Muscle layer of colon (tissue), 2 donors: ENCODE measurements around the gene SYNE2.

Experiments used
- H3K27ac ChIP-seq: one replicate; pipeline ENCODE4 v1.7.0; 2013; ENCODE audit warnings: low read depth, mild to moderate bottlenecking, low read length, moderate library complexity
- H3K27me3 ChIP-seq, 2 donors: one replicate each; pipeline ENCODE4 v1.7.0; 2013; ENCODE audit warnings: low read length in 2 of 2, mild to moderate bottlenecking in 2 of 2; ENCODE audit not compliant: insufficient read depth in 2 of 2, control insufficient read depth in 1 of 2
- H3K36me3 ChIP-seq: one replicate; pipeline ENCODE4 v1.7.0; 2013; ENCODE audit warnings: mild to moderate bottlenecking, low read length; ENCODE audit not compliant: insufficient read depth
- H3K4me1 ChIP-seq: one replicate; pipeline ENCODE4 v1.7.0; 2013; ENCODE audit warnings: mild to moderate bottlenecking, low read length; ENCODE audit not compliant: insufficient read depth
- H3K4me3 ChIP-seq, 2 donors: one replicate each; pipeline ENCODE4 v1.7.0; 2013; ENCODE audit warnings: low read length in 2 of 2, low read depth in 1 of 2, mild to moderate bottlenecking in 1 of 2, moderate library complexity in 1 of 2
- H3K9ac ChIP-seq: one replicate; pipeline ENCODE4 v1.7.0; 2013; ENCODE audit warnings: low read length
- H3K9me3 ChIP-seq: one replicate; pipeline ENCODE4 v1.7.0; 2013; ENCODE audit warnings: mild to moderate bottlenecking, low read length
- donor health status: abdominal sarcoma.
- donor health status: Adenocarcinoma of cecum.

Gene SYNE2

DNA sequence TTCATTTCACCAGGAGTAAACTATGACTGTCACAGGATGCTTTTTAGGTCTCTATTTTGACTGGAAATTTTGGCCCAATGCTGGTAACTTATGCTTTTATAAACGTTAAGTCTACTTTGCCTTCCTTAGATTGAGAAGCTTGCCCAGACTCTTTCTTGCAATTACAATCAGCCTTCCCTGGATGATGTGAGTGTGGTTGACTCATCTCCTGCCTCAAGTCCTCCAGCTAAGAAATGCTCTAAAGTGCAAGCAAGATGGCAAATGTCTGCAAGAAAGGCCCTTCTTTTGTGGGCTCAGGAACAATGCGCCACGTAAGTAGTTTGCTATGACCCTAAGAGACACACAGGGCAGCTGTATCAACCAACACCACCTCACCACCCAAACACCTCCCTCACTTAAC, 96.9 kb downstream of the SYNE2 start:
- Histone ChIP-seq H3K4me3 (no peak overlapping the region), H3K36me3 (no peaks in the 10 kb centered on the region), H3K9ac (no peak overlapping the region), H3K27ac (no peak overlapping the region), H3K27me3 (no peaks in the 10 kb centered on the region), H3K4me1 (no peaks in the 10 kb centered on the region), H3K9me3 (no peaks in the 10 kb centered on the region)

GRCh38 chr14:63951021-63951420, 98.2 kb downstream of the SYNE2 start:
- Histone ChIP-seq H3K27me3 (no peaks in the 10 kb centered on the region), H3K9ac (no peak overlapping the region), H3K4me1 (no peaks in the 10 kb centered on the region), H3K9me3 (no peaks in the 10 kb centered on the region), H3K4me3 (no peak overlapping the region), H3K36me3 (no peaks in the 10 kb centered on the region), H3K27ac (no peak overlapping the region)

DNA sequence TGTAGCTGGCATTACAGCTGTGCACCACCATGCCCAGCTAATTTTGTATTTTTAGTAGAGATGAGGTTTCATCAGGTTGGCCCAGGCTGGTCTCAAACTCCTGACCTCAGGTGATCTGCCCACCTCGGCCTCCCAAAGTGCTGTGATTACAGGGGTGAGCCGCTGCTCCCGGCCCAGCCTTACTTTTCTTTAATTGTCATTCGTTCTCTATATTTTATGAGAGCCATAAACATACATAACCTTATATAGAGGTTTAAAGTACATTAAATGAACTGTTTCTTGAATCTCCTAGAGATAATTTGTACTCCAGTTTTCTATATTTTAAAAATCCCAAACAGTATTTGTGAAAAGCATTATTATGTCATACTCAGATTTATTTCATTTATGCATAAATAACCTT, 98.6 kb downstream of the SYNE2 start:
- no peak overlapping the region for H3K27ac ChIP-seq
- no peak overlapping the region for H3K4me3 ChIP-seq
- H3K27me3 ChIP-seq: no peaks in the 10 kb centered on the region
- H3K9me3 ChIP-seq: no peaks in the 10 kb centered on the region
- H3K36me3 ChIP-seq: no peaks in the 10 kb centered on the region
- H3K9ac ChIP-seq: no peak overlapping the region
- no peaks in the 10 kb centered on the region for H3K4me1 ChIP-seq

GRCh38 chr14:63952053-63952932, 99.5 kb downstream of the SYNE2 start:
- no peaks in the 10 kb centered on the region for H3K9me3 ChIP-seq
- H3K27me3 ChIP-seq: no peaks in the 10 kb centered on the region
- H3K36me3 ChIP-seq: no peaks in the 10 kb centered on the region
- no peak overlapping the region for H3K4me3 ChIP-seq
- no peaks in the 10 kb centered on the region for H3K4me1 ChIP-seq
- H3K27ac ChIP-seq: no peak overlapping the region
- no peak overlapping the region for H3K9ac ChIP-seq

GRCh38 chr14:63952933-63953437, 100.2 kb downstream of the SYNE2 start:
- Histone ChIP-seq H3K4me1 (no peaks in the 10 kb centered on the region), H3K27ac (no peak overlapping the region), H3K27me3 (no peaks in the 10 kb centered on the region), H3K9me3 (no peaks in the 10 kb centered on the region), H3K36me3 (no peaks in the 10 kb centered on the region), H3K9ac (no peak overlapping the region), H3K4me3 (no peak overlapping the region)

GRCh38 chr14:63956326-63956725, 103.5 kb downstream of the SYNE2 start:
- no peaks in the 10 kb centered on the region for H3K4me1 ChIP-seq
- H3K4me3 ChIP-seq: no peak overlapping the region
- no peak overlapping the region for H3K9ac ChIP-seq
- no peaks in the 10 kb centered on the region for H3K27me3 ChIP-seq
- H3K36me3 ChIP-seq: no peaks in the 10 kb centered on the region
- H3K27ac ChIP-seq: no peak overlapping the region
- no peaks in the 10 kb centered on the region for H3K9me3 ChIP-seq

- H3K27me3 ChIP-seq: no peaks in the 10 kb centered on the region
- no peaks in the 10 kb centered on the region for H3K36me3 ChIP-seq
- H3K9ac ChIP-seq: no peak overlapping the region
- H3K9me3 ChIP-seq: no peaks in the 10 kb centered on the region
- H3K4me3 ChIP-seq: no peak overlapping the region
- no peak overlapping the region for H3K27ac ChIP-seq
- no peaks in the 10 kb centered on the region for H3K4me1 ChIP-seq
Observed at GRCh38 chr14:63960926-63961567, 108.2 kb downstream of the SYNE2 start.

DNA sequence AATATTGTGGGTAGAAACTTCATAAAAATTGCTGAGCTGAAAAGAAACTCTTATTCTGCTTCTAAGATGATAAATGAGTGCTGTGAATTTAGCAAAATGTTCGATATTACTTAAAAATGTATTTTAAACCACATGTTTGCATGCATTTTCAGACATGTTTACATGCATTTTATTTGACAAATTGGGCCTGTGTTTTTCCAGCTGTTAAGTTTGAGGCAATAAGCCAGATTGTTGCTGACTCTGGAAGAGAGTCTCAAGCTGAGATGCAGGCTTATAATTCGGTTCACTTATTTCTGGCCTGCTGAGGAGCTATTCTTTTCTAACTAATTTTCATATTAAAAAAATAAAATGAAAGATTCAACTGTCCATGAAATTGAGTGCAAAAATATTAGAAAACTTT, 110.1 kb downstream of the SYNE2 start:
- Histone ChIP-seq H3K4me1 (no peaks in the 10 kb centered on the region), H3K27ac (no peak overlapping the region), H3K27me3 (no peaks in the 10 kb centered on the region), H3K9me3 (no peaks in the 10 kb centered on the region), H3K4me3 (no peak overlapping the region), H3K36me3 (no peaks in the 10 kb centered on the region), H3K9ac (no peak overlapping the region)

DNA sequence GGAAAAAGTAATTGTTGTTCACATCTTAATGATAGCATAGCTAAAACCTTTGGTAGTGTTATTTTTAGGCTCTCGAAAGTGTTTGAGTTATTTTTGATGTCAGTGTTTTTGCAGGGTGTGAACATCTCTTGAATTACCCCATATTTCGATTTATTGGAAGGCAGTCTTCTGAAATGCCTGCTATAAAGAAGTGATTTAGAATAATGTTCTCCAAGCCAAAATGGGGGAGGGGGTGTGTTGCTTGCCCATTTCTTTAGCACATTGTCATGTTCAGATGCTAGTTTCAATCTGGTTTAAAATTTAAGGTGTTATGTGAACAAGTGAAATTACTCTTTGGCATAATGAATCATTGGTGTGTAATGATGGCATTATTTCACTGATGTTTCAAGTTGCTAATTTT, 110.6 kb downstream of the SYNE2 start:
- H3K27me3 ChIP-seq: no peaks in the 10 kb centered on the region
- H3K9me3 ChIP-seq: no peaks in the 10 kb centered on the region
- H3K4me3 ChIP-seq: no peak overlapping the region
- no peaks in the 10 kb centered on the region for H3K36me3 ChIP-seq
- no peak overlapping the region for H3K27ac ChIP-seq
- H3K9ac ChIP-seq: no peak overlapping the region
- no peaks in the 10 kb centered on the region for H3K4me1 ChIP-seq

DNA sequence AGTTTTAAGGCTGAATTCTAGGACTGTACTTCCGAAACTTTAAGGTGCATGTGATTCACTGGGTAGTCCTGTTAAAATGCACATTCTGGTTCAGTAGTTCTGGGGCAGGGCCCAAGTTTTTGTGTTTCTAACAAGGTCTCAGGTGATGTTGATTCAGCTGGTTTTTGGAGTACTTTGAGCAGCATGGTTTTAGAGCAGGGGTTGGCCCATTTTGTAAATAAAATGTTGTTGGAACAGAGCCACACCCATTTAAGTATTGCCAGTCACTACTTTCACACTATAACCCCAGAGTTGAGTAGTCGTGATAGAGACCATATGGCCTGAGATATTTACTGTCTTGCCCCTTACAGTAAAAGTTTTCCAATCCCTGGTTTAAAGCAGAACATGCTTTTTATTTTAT, 111.3 kb downstream of the SYNE2 start:
- no peak overlapping the region for H3K9ac ChIP-seq
- no peaks in the 10 kb centered on the region for H3K9me3 ChIP-seq
- no peaks in the 10 kb centered on the region for H3K36me3 ChIP-seq
- no peak overlapping the region for H3K27ac ChIP-seq
- H3K4me3 ChIP-seq: no peak overlapping the region
- H3K4me1 ChIP-seq: no peaks in the 10 kb centered on the region
- no peaks in the 10 kb centered on the region for H3K27me3 ChIP-seq

DNA sequence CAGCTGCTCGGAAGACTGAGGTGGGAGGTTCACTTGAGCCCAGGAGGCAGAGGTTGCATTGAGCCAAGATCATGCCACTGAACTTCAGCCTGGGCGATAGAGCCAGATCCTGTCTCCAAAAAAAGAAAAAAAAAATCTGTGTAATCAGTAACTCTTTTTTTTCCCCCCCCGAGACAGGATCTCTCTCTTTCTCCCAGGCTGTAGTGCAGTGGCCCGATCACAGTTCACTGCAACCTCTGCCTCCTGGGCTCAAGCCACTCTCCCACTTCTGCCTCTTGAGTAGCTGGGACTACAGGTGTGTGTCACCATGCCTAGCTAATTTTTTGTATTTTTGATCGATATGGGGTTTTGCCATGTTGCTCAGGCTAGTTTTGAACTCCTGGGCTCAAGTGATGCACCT, 113.6 kb downstream of the SYNE2 start:
- H3K9me3 ChIP-seq: no peaks in the 10 kb centered on the region
- H3K4me1 ChIP-seq: no peaks in the 10 kb centered on the region
- no peak overlapping the region for H3K27ac ChIP-seq
- no peaks in the 10 kb centered on the region for H3K27me3 ChIP-seq
- no peaks in the 10 kb centered on the region for H3K36me3 ChIP-seq
- no peak overlapping the region for H3K4me3 ChIP-seq
- H3K9ac ChIP-seq: no peak overlapping the region
